ENCODE measurements around the gene CISD1. TPM values are rescaled to one million over a fixed set of nuclear protein-coding genes. Genes with fewer than 3 reads are reported as not detected.
"Not testable (repeated sequence)": the region's sequence is repeated elsewhere in the genome, so short reads cannot be mapped to it uniquely, and the experiment has no call there.

CISD1 gene
- total RNA-seq (31.7 and 40.8 TPM in 2 replicates), polyA plus RNA-seq (197 and 212 TPM in 2 replicates)

- no peak for TF ChIP-seq CTCF (IDR thresholded peaks at IDR 0.05; ENCODE audit: low read depth, low read length)
- peak; percentile 99 to 100 for DNase-seq (ENCODE audit: low read depth in 1 of 2, low spot score in 1 of 2)
- Histone ChIP-seq H3K4me1 (ENCODE audit: low read depth) (peaks cover 15% of the 10 kb centered on the region), H3K9me3 (ENCODE audit: low read depth) (no peaks in the 10 kb centered on the region), H3K36me3 (no peaks in the 10 kb centered on the region), H3K4me3 (peak within 1 kb of the TSS; percentile 89), H3K27ac (peak within 1 kb of the TSS; percentile 93), H3K27me3 (no peaks in the 10 kb centered on the region)
These were observed at the start of gene CISD1 for GRCh38 chr10:58268946-58269781. Gene CISD1, plus strand, starts transcription at chr10:58269162. Its CDS starts 112 bp downstream, at chr10:58269274.

GRCh38 chr10:58219875-58220274 is 49.1 kb upstream of the CISD1 start:
- Histone ChIP-seq H3K4me1 (ENCODE audit: low read depth) (no peaks in the 10 kb centered on the region), H3K9me3 (ENCODE audit: low read depth) (no peaks in the 10 kb centered on the region), H3K36me3 (no peaks in the 10 kb centered on the region), H3K27me3 (no peaks in the 10 kb centered on the region), H3K27ac (no peak overlapping the region), H3K4me3 (no peak overlapping the region)
- DNase-seq (ENCODE audit: low read depth in 1 of 2, low spot score in 1 of 2) = no peak
- no peak for TF ChIP-seq CTCF (IDR thresholded peaks at IDR 0.05; ENCODE audit: low read depth, low read length)

GRCh38 chr10:58220769-58221451 is 48.1 kb upstream of the CISD1 start:
- no peaks in the 10 kb centered on the region for H3K9me3 ChIP-seq (ENCODE audit: low read depth)
- no peaks in the 10 kb centered on the region for H3K4me1 ChIP-seq (ENCODE audit: low read depth)
- TF ChIP-seq CTCF (IDR thresholded peaks at IDR 0.05; ENCODE audit: low read depth, low read length) = no peak
- DNase-seq (ENCODE audit: low read depth in 1 of 2, low spot score in 1 of 2) = peak in 1 of 2 donors; percentile 62
- H3K27ac ChIP-seq = no peak overlapping the region
- no peak overlapping the region for H3K4me3 ChIP-seq
- H3K27me3 ChIP-seq = no peaks in the 10 kb centered on the region
- H3K36me3 ChIP-seq = no peaks in the 10 kb centered on the region

GRCh38 chr10:58225654-58226053 is 43.3 kb upstream of the CISD1 start:
- H3K4me3 ChIP-seq = no peak overlapping the region
- no peak for DNase-seq (ENCODE audit: low read depth in 1 of 2, low spot score in 1 of 2)
- H3K27me3 ChIP-seq = no peaks in the 10 kb centered on the region
- H3K9me3 ChIP-seq (ENCODE audit: low read depth) = no peaks in the 10 kb centered on the region
- H3K4me1 ChIP-seq (ENCODE audit: low read depth) = no peaks in the 10 kb centered on the region
- H3K36me3 ChIP-seq = peaks cover 6% of the 10 kb centered on the region
- no peak overlapping the region for H3K27ac ChIP-seq
- no peak for TF ChIP-seq CTCF (IDR thresholded peaks at IDR 0.05; ENCODE audit: low read depth, low read length)

- not testable (repeated sequence) for H3K27ac ChIP-seq; H3K4me1 ChIP-seq (ENCODE audit: low read depth); H3K4me3 ChIP-seq; H3K27me3 ChIP-seq; H3K9me3 ChIP-seq (ENCODE audit: low read depth); DNase-seq (ENCODE audit: low read depth in 1 of 2, low spot score in 1 of 2); H3K36me3 ChIP-seq
These were observed 39.1 kb upstream of the CISD1 start for GRCh38 chr10:58229856-58230255.
